ENCODE measurements around the gene EPB41L2.

EPB41L2 gene

DNA sequence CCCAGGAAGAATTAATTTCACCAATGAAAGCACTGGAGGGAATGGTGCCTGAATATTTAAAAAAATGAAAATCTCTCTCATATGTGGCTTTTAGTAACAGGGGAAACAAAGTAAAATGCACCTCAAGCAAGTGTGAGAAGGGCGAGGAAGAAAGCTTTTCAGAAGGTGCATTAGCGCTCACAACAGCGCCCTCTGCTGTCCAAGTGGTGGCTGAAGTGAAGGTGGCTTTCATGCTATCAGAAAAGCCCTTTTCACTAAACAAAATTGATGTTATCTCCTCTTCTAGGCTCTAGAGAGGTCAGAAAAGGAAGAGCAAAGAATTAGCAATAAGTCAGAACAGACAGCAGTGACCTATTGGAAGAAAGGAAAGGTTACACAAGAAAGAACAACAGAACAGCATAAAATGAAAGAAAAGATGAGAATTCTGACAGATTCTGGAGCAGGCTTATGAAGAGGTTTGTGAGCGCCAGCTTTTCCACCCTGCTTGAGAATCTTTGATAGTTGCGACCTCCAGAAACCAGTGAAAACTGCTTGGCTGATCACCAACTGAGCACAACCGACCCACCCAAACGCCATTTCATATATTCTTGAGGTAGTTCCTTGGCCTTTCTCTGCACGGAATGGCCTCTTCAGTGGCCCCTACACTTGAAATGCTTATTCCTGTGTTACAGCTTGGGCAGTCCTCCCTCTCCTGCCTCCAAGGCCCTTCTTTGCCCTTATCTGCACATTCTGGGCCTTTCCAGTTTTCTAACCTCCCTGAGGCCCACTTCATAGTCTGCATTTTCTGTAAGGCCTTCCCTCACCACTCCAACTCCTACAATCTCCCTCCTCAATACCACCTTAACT is 190.6 kb downstream of the EPB41L2 start:
- H3K27ac ChIP-seq: no peak overlapping the region
- H3K27me3 ChIP-seq (replicated peaks): no peaks in the 10 kb centered on the region
- peak; percentile 56 for DNase-seq
- in situ Hi-C loops (cut with HindIII; ENCODE audit: low pct_ligation_motif_present, low sequenced_read_pairs): no loop called here
- no peaks in the 10 kb centered on the region for H3K36me3 ChIP-seq (replicated peaks)
- H3K4me3 ChIP-seq (ENCODE audit: low read depth, low read length): no peak overlapping the region
- TF ChIP-seq CTCF (IDR thresholded peaks at IDR 0.05; ENCODE audit: low read depth, low read length, missing control alignments): peak; percentile 98

- H3K27ac ChIP-seq: no peak overlapping the region
- H3K27me3 ChIP-seq (replicated peaks): no peaks in the 10 kb centered on the region
- H3K4me3 ChIP-seq (ENCODE audit: low read depth, low read length): no peak overlapping the region
- no peak for DNase-seq
- no peaks in the 10 kb centered on the region for H3K36me3 ChIP-seq (replicated peaks)
- TF ChIP-seq CTCF (IDR thresholded peaks at IDR 0.05; ENCODE audit: low read depth, low read length, missing control alignments): no peak
- in situ Hi-C loops (cut with HindIII; ENCODE audit: low pct_ligation_motif_present, low sequenced_read_pairs): no loop called here
Measured at GRCh38 chr6:130870179-130870880, 192.7 kb downstream of the EPB41L2 start.

GRCh38 chr6:130869681-130870080 is 193.4 kb downstream of the EPB41L2 start:
- DNase-seq: no peak
- no peak for TF ChIP-seq CTCF (IDR thresholded peaks at IDR 0.05; ENCODE audit: low read depth, low read length, missing control alignments)
- H3K36me3 ChIP-seq (replicated peaks): no peaks in the 10 kb centered on the region
- H3K27ac ChIP-seq: no peak overlapping the region
- H3K27me3 ChIP-seq (replicated peaks): no peaks in the 10 kb centered on the region
- no peak overlapping the region for H3K4me3 ChIP-seq (ENCODE audit: low read depth, low read length)
- in situ Hi-C loops (cut with HindIII; ENCODE audit: low pct_ligation_motif_present, low sequenced_read_pairs): no loop called here

DNA sequence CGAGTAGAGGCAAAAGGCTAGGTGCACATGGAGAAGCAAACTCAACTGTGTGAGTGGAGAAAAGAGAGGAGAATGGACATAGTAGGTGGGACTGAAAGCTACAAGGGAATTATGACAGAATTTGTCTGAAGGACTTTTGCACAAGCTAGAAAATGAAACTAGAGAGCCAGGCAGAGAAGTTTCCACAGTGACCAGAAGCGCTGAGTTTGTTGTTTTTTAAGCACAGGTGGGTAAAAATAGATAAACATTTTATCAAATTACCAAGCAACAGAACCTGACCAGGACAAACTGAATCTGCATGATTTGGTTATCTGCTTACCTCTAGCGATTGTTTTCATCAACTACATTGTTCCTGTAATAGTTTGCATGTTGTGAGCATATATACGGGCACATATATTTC is 197.3 kb downstream of the EPB41L2 start:
- in situ Hi-C loops (cut with HindIII; ENCODE audit: low pct_ligation_motif_present, low sequenced_read_pairs): no loop called here
- Histone ChIP-seq H3K27me3 (replicated peaks) (no peaks in the 10 kb centered on the region), H3K36me3 (replicated peaks) (peaks cover 8% of the 10 kb centered on the region), H3K4me3 (ENCODE audit: low read depth, low read length) (no peak overlapping the region), H3K27ac (no peak overlapping the region)
- no peak for DNase-seq
- no peak for TF ChIP-seq CTCF (IDR thresholded peaks at IDR 0.05; ENCODE audit: low read depth, low read length, missing control alignments)

GRCh38 chr6:130864344-130864743 is 198.7 kb downstream of the EPB41L2 start:
- Histone ChIP-seq H3K27me3 (replicated peaks) (no peaks in the 10 kb centered on the region), H3K36me3 (replicated peaks) (peaks cover 8% of the 10 kb centered on the region), H3K4me3 (ENCODE audit: low read depth, low read length) (no peak overlapping the region), H3K27ac (no peak overlapping the region)
- TF ChIP-seq CTCF (IDR thresholded peaks at IDR 0.05; ENCODE audit: low read depth, low read length, missing control alignments): no peak
- in situ Hi-C loops (cut with HindIII; ENCODE audit: low pct_ligation_motif_present, low sequenced_read_pairs): no loop called here
- no peak for DNase-seq

Measured in brain microvascular endothelial cell (primary cell).